K562 (cell line): Measurements from ENCODE around the gene DCST1.

ENCODE experiments used
- EZH2 ChIP-seq: IDR thresholded peaks from 2 replicates; pipeline ENCODE4 v1.6.1; 2012; ENCODE audit warnings: low read depth, mild to moderate bottlenecking, inconsistent platforms, low read length, borderline replicate concordance
- NCOA4 ChIP-seq: fragments of 450-650 bp; IDR thresholded peaks from 2 replicates; pipeline ENCODE4 v1.6.1; 2018; ENCODE audit warnings: mild to moderate bottlenecking; ENCODE audit not compliant: partially characterized antibody
- SP1 ChIP-seq: sonication (generic); formaldehyde crosslinking; IDR thresholded peaks from 2 replicates; pipeline ENCODE4 v1.8.1; 2022; ENCODE audit warnings: mild to moderate bottlenecking, missing genetic modification reagents
- TF ChIP-seq, protein P1 (sequence below), 3 experiments: IDR thresholded peaks in 2 of 3; conservative IDR thresholded peaks in 1 of 3; 2 replicates each; pipeline ENCODE4 v1.5.1; 2011 to 2012; ENCODE audit warnings: low read length in 3 of 3, mild to moderate bottlenecking in 3 of 3, control low read depth in 2 of 3, improper control_type of control experiment in 1 of 3, inconsistent platforms in 1 of 3, low read depth in 1 of 3, mixed read lengths in 1 of 3, moderate library complexity in 1 of 3; ENCODE audit not compliant: insufficient read depth in 2 of 3
- TF ChIP-seq, protein P2 (sequence below): sonication (generic); formaldehyde crosslinking; IDR thresholded peaks from 2 replicates; pipeline ENCODE4 v1.8.0; 2022; ENCODE audit warnings: mild to moderate bottlenecking, low read depth, missing genetic modification reagents

DNA sequence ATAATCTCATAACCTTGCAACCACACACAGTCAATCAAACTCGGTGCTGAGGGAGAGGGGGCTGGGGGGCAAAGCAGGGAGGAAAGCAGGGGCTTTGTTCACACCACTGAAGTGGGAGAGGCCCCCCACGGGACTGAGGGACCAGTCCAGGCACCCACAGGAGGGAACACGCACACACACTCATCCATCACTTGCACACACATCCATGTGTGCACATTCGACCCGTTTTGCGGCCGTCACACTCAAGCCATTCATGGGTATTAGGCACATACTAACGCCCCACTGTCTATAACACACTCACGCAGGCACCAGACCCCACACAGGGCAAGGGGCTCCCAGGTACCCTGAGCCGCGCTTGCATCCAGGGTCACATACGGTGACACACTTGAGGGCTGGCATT, 59.0 kb downstream of the DCST1 start:
- TF ChIP-seq, protein P1, sequence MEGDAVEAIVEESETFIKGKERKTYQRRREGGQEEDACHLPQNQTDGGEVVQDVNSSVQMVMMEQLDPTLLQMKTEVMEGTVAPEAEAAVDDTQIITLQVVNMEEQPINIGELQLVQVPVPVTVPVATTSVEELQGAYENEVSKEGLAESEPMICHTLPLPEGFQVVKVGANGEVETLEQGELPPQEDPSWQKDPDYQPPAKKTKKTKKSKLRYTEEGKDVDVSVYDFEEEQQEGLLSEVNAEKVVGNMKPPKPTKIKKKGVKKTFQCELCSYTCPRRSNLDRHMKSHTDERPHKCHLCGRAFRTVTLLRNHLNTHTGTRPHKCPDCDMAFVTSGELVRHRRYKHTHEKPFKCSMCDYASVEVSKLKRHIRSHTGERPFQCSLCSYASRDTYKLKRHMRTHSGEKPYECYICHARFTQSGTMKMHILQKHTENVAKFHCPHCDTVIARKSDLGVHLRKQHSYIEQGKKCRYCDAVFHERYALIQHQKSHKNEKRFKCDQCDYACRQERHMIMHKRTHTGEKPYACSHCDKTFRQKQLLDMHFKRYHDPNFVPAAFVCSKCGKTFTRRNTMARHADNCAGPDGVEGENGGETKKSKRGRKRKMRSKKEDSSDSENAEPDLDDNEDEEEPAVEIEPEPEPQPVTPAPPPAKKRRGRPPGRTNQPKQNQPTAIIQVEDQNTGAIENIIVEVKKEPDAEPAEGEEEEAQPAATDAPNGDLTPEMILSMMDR (IDR thresholded peaks at IDR 0.05 in 2 of 3, conservative IDR thresholded peaks at IDR 0.05 in 1 of 3; ENCODE audit: insufficient read depth in 2 of 3, low read depth in 1 of 3, low read length in 3 of 3) = no peak
- TF ChIP-seq, protein P2, sequence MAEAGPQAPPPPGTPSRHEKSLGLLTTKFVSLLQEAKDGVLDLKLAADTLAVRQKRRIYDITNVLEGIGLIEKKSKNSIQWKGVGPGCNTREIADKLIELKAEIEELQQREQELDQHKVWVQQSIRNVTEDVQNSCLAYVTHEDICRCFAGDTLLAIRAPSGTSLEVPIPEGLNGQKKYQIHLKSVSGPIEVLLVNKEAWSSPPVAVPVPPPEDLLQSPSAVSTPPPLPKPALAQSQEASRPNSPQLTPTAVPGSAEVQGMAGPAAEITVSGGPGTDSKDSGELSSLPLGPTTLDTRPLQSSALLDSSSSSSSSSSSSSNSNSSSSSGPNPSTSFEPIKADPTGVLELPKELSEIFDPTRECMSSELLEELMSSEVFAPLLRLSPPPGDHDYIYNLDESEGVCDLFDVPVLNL (CRISPR knock-in tag) = no peak
- TF ChIP-seq EZH2 = no peak
- TF ChIP-seq SP1 (CRISPR knock-in tag) = no peak
- no peak for TF ChIP-seq NCOA4
